SU-DHL-6 (cell line): ENCODE measurements around the gene SH3BP5L.

Experiments
- H2AFZ ChIP-seq: fragments of 200-600 bp; sonication (generic); 2 replicates; pipeline ENCODE4 v1.6.1; 2014; ENCODE audit warnings: low read depth, mild to moderate bottlenecking, moderate library complexity, mixed read lengths, antibody characterized with exemption, low read length; ENCODE audit not compliant: severe bottlenecking
- H3F3A ChIP-seq: fragments of 200-600 bp; shearing (Covaris generic); 2 replicates; pipeline ENCODE4 v1.6.0; 2016; ENCODE audit warnings: antibody characterized with exemption, mild to moderate bottlenecking; ENCODE audit not compliant: insufficient read depth
- H3K27ac ChIP-seq: fragments of 200-600 bp; sonication (generic); 2 replicates; pipeline ENCODE4 v1.5.1; 2016; ENCODE audit warnings: low read depth, mild to moderate bottlenecking, low read length, moderate library complexity, mixed read lengths
- H3K27me3 ChIP-seq: fragments of 200-600 bp; sonication (generic), shearing (Covaris generic); 2 replicates; pipeline ENCODE4 v1.6.0; 2014; ENCODE audit warnings: mild to moderate bottlenecking, low read length
- H3K36me3 ChIP-seq: fragments of 200-600 bp; sonication (generic); 2 replicates; pipeline ENCODE4 v1.6.1; 2014; ENCODE audit warnings: mild to moderate bottlenecking, low read length, mixed read lengths
- H3K4me2 ChIP-seq: fragments of 300-600, 200-600 bp; shearing (Covaris generic), sonication (generic); 2 replicates; pipeline ENCODE4 v1.6.0; 2014; ENCODE audit warnings: low read length, low read depth, mild to moderate bottlenecking; ENCODE audit not compliant: poor library complexity, severe bottlenecking
- H3K4me3 ChIP-seq: fragments of 200-600 bp; sonication (generic); 2 replicates; pipeline ENCODE4 v1.5.1; 2014; ENCODE audit warnings: antibody characterized with exemption, low read length, mild to moderate bottlenecking, mixed read lengths; ENCODE audit not compliant: insufficient read depth, poor library complexity, severe bottlenecking
- H3K79me2 ChIP-seq: fragments of 200-600 bp; sonication (generic); 2 replicates; pipeline ENCODE4 v1.6.1; 2014; ENCODE audit warnings: mild to moderate bottlenecking, low read length, moderate library complexity; ENCODE audit not compliant: insufficient read depth
- H3K9ac ChIP-seq: fragments of 200-600 bp; sonication (generic); 2 replicates; pipeline ENCODE4 v1.7.0; 2014; ENCODE audit warnings: mild to moderate bottlenecking, low read length
- H3K9me2 ChIP-seq: fragments of 200-600 bp; sonication (generic); replicated peaks from 2 replicates; pipeline ENCODE4 v1.6.1; 2014; ENCODE audit warnings: low read length; ENCODE audit not compliant: insufficient read depth
- H3K9me3 ChIP-seq: fragments of 200-600 bp; sonication (generic); 2 replicates; pipeline ENCODE4 v1.6.1; 2014; ENCODE audit warnings: low read length, mixed read lengths; ENCODE audit not compliant: insufficient read depth
- H4K20me1 ChIP-seq: fragments of 200-600 bp; sonication (generic); 2 replicates; pipeline ENCODE4 v1.6.1; 2014; ENCODE audit warnings: low read depth, mild to moderate bottlenecking, antibody characterized with exemption, low read length, moderate library complexity, mixed read lengths
- EZH2phosphoT487 ChIP-seq: fragments of 200-600 bp; sonication (generic), shearing (Covaris generic); conservative IDR thresholded peaks from 2 replicates; pipeline ENCODE4 v1.6.1; 2018; ENCODE audit warnings: mild to moderate bottlenecking, antibody characterized with exemption, low read length, moderate library complexity, mixed read lengths
- TF ChIP-seq, protein P1 (sequence below): fragments of 200-600 bp; sonication (generic); IDR thresholded peaks from one replicate; pipeline ENCODE4 v1.5.1; 2017; ENCODE audit warnings: antibody characterized with exemption, mild to moderate bottlenecking, low read length, moderate library complexity; ENCODE audit not compliant: insufficient read depth, poor library complexity, severe bottlenecking

Gene SH3BP5L

DNA sequence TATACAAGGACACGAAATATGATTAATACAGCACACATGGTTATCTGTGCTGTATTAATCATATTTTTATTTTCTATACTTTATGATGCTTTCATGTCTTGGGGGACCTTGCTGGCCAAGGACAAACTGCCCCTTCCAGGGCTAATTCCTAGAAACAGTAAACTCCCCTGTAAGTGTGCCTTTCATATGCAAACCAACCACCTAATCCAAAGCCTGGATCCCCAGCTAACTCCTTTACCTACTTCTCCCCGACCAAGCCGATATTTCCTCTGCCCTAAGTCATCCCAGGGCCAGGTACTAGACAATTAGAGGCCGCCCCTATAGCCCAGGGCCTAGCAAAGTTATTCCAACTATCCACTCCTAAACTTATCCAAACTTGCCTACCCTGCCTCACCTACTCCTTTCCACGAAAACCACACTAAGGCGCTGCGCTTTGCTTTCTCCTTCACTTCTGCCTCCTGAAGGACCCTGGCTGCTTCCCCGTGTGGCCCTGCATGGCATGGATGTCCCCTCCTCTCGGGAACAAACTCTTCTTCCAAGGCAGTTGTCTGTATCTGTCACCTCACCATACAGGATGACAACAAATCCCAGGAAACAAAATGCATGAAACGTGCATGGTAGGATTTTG lies 10.2 kb downstream of the SH3BP5L start:
- TF ChIP-seq, protein P1, sequence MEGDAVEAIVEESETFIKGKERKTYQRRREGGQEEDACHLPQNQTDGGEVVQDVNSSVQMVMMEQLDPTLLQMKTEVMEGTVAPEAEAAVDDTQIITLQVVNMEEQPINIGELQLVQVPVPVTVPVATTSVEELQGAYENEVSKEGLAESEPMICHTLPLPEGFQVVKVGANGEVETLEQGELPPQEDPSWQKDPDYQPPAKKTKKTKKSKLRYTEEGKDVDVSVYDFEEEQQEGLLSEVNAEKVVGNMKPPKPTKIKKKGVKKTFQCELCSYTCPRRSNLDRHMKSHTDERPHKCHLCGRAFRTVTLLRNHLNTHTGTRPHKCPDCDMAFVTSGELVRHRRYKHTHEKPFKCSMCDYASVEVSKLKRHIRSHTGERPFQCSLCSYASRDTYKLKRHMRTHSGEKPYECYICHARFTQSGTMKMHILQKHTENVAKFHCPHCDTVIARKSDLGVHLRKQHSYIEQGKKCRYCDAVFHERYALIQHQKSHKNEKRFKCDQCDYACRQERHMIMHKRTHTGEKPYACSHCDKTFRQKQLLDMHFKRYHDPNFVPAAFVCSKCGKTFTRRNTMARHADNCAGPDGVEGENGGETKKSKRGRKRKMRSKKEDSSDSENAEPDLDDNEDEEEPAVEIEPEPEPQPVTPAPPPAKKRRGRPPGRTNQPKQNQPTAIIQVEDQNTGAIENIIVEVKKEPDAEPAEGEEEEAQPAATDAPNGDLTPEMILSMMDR, result no peak
- no peak for TF ChIP-seq EZH2phosphoT487
- Histone ChIP-seq H3K4me2 (no peak overlapping the region), H3K27ac (no peak overlapping the region), H3K4me3 (no peak overlapping the region), H3K36me3 (no peaks in the 10 kb centered on the region), H3K27me3 (no peaks in the 10 kb centered on the region), H3F3A (no peaks in the 10 kb centered on the region), H3K9me3 (no peaks in the 10 kb centered on the region), H4K20me1 (no peaks in the 10 kb centered on the region), H2AFZ (no peak overlapping the region), H3K79me2 (peaks cover 7% of the 10 kb centered on the region; the same call in 1 of the 2 replicates), H3K9ac (no peak overlapping the region), H3K9me2 (no peaks in the 10 kb centered on the region)

DNA sequence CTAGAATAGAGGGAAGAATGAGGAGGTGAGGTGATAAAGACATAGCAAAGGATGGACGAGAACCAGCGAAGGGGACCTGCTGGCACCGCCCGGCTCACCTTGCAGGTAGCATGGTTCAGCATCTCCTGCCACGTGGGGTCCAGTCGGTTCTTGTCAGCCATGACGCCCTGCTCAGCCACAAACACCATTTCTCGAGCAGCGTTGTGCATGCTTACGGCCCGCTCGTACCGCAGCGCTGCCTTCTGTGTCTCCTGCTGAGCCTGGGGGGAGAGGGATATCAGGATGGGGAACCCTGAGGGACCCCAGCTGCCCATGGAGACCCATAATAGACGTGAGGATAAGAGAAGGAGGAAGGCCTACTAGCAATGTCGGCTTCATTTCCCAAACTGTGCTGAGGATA lies 11.4 kb downstream of the SH3BP5L start:
- Histone ChIP-seq H3K4me3 (no peak overlapping the region), H3K79me2 (no peaks in the 10 kb centered on the region), H2AFZ (no peak overlapping the region), H3K9me3 (no peaks in the 10 kb centered on the region), H3K27me3 (no peaks in the 10 kb centered on the region), H4K20me1 (no peaks in the 10 kb centered on the region), H3K9me2 (no peaks in the 10 kb centered on the region), H3K9ac (no peak overlapping the region), H3K27ac (no peak overlapping the region), H3K36me3 (no peaks in the 10 kb centered on the region), H3K4me2 (no peak overlapping the region), H3F3A (no peaks in the 10 kb centered on the region)
- no peak for TF ChIP-seq EZH2phosphoT487
- TF ChIP-seq, protein P1, result no peak

DNA sequence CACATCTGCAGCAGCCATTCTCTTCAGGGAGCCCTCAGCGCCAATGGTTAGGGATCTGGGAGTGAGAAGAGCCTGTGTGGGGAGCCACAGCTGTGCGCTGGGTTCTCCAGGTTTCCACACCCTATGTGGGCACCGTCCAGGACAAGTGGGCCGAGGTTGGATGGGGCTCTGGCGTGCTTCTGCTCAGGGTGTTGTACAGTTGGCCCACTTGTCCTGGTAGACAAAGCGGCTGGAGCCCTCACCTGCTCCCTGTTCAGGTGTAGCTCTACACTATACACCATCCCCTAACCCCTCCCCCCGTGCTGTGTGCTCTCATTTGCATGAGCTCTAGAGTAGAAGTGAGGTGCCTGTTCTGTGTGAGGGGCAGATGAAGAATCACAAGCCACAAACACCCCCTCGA lies 12.2 kb downstream of the SH3BP5L start:
- Histone ChIP-seq H3F3A (no peaks in the 10 kb centered on the region), H4K20me1 (no peaks in the 10 kb centered on the region), H2AFZ (no peak overlapping the region), H3K27ac (no peak overlapping the region), H3K36me3 (no peaks in the 10 kb centered on the region), H3K27me3 (no peaks in the 10 kb centered on the region), H3K9me2 (no peaks in the 10 kb centered on the region), H3K9me3 (no peaks in the 10 kb centered on the region), H3K4me3 (no peak overlapping the region), H3K4me2 (no peak overlapping the region), H3K9ac (no peak overlapping the region), H3K79me2 (no peaks in the 10 kb centered on the region)
- TF ChIP-seq, protein P1, result no peak
- no peak for TF ChIP-seq EZH2phosphoT487
